A673 (cell line): ENCODE data around the gene PSG7.
"Not testable (repeated sequence)": the region's sequence is repeated elsewhere in the genome, so short reads cannot be mapped to it uniquely, and the experiment has no call there.

Experiments
- CTCF ChIP-seq: fragments of 300-800, 200-600 bp; sonication (generic); conservative IDR thresholded peaks from 2 replicates; pipeline ENCODE4 v1.5.1; 2017; ENCODE audit warnings: low read depth, mild to moderate bottlenecking, antibody characterized with exemption, low read length, moderate library complexity, mixed read lengths
- EZH2 ChIP-seq: fragments of 200-600 bp; sonication (generic); IDR thresholded peaks from 2 replicates; pipeline ENCODE4 v1.6.1; 2017; ENCODE audit warnings: borderline replicate concordance, low read depth, mild to moderate bottlenecking, mixed read lengths, antibody characterized with exemption, low read length; ENCODE audit not compliant: poor library complexity, severe bottlenecking

- not testable (repeated sequence) for TF ChIP-seq CTCF, EZH2
Measured at GRCh38 chr19:42934183-42934582, 2.8 kb downstream of the PSG7 start.
